Sigmoid colon (tissue), 7 donors: Measurements from ENCODE around the gene PTPRU. TPM values are rescaled to one million over a fixed set of nuclear protein-coding genes. Genes with fewer than 3 reads are reported as not detected.
"Not testable (repeated sequence)": the region's sequence is repeated elsewhere in the genome, so short reads cannot be mapped to it uniquely, and the experiment has no call there.

Experiments used
- DNase-seq: peaks from one replicate; pipeline ENCODE4 v3.0.0-alpha.2; 2019
- H3K27ac ChIP-seq, 4 donors: fragments of 200-600 bp; sonication (generic); one replicate each; pipeline ENCODE4 v1.5.1; 2016 to 2019; ENCODE audit warnings: mild to moderate bottlenecking in 1 of 4
- H3K27me3 ChIP-seq, 3 donors: fragments of 200-600 bp; sonication (generic); one replicate each; pipeline ENCODE4 v1.5.1; 2019; ENCODE audit warnings: mild to moderate bottlenecking in 1 of 3
- H3K36me3 ChIP-seq, 4 donors: fragments of 200-600 bp; sonication (generic); one replicate each; pipeline ENCODE4 v1.5.1; 2016 to 2019
- H3K4me1 ChIP-seq, 4 donors: fragments of 200-600 bp; sonication (generic); one replicate each; pipeline ENCODE4 v1.5.1; 2017 to 2019
- H3K4me3 ChIP-seq, 4 donors: fragments of 200-600 bp; sonication (generic); one replicate each; pipeline ENCODE4 v1.5.1; 2017 to 2019; ENCODE audit warnings: mild to moderate bottlenecking in 2 of 4, moderate library complexity in 1 of 4
- H3K9me3 ChIP-seq, 4 donors: fragments of 200-600 bp in 3 of 4; sonication (generic) in 3 of 4; one replicate each; pipeline versions ENCODE4 v1.5.1 to v1.6.1; 2013 to 2019
- CTCF ChIP-seq, 4 experiments: fragments of 450-650 bp in 3 of 4; fragments of 200-600 bp in 1 of 4; IDR thresholded peaks; one replicate each; pipeline ENCODE4 v1.5.1; 2016 to 2019; ENCODE audit warnings: antibody characterized with exemption in 4 of 4, mild to moderate bottlenecking in 3 of 4, moderate library complexity in 2 of 4
- EP300 ChIP-seq, 4 donors: sonication (generic); formaldehyde crosslinking; IDR thresholded peaks; one replicate each; pipeline ENCODE4 v1.6.1; 2017; ENCODE audit warnings: antibody characterized with exemption in 4 of 4
- POLR2A ChIP-seq, 2 donors: fragments of 450-650 bp; IDR thresholded peaks; one replicate each; pipeline ENCODE4 v1.6.1; 2016; ENCODE audit warnings: antibody characterized with exemption in 2 of 2, mild to moderate bottlenecking in 2 of 2, moderate library complexity in 2 of 2
- POLR2AphosphoS5 ChIP-seq, 4 donors: sonication (generic); formaldehyde crosslinking; IDR thresholded peaks; one replicate each; pipeline ENCODE4 v1.6.1; 2017; ENCODE audit warnings: antibody characterized with exemption in 4 of 4
- WGBS, 2 donors: extraction: QIAGEN DNeasy Blood & Tissue Kit; methylation state at CpG; one replicate each; pipeline ENCODE4 v1.1.7; 2013; 5-methylcytosine and 5-hydroxymethylcytosine counted together
- intact Hi-C: fragments of 100-400 bp; cut with DNase I; formaldehyde crosslinking; loops from one replicate; pipeline ENCODE4 v1.15.1; 2023
- polyA plus RNA-seq, 3 donors: library from polyadenylated mRNA; stranded (reverse); fragments of 200-250 nt; gene quantifications; one replicate each; pipeline ENCODE4 v1.2.3, GENCODE V29; 2013
- total RNA-seq, 4 donors: library from RNA; depleted of rRNA; stranded (reverse); fragments of >200 nt; gene quantifications; one replicate each; pipeline ENCODE4 v1.1.0, GENCODE V29; 2016
- donor health status: healthy with polysubstance abuse.
- donor health status: Bipolar disorder and iron deficiency.
- donor health status: healthy.

The PTPRU gene
- total and polyA plus RNA-seq, 7 donors, result 0.92 to 35.7 (median 8.2) TPM

- intact Hi-C loops, result no loop called here
- WGBS, 2 donors, result 93% methylated on average over 24 of the region's 24 CpGs
- TF ChIP-seq POLR2A (IDR thresholded peaks at IDR 0.05) (no peak), EP300 (IDR thresholded peaks at IDR 0.05) (no peak)
- no peaks in the 10 kb centered on the region for H3K4me1 ChIP-seq
- H3K27me3 ChIP-seq, result no peaks in the 10 kb centered on the region
- no peaks in the 10 kb centered on the region for H3K9me3 ChIP-seq
- peaks cover 0 to 18% (median 0%) of the 10 kb centered on the region in 4 donors for H3K36me3 ChIP-seq
- H3K27ac ChIP-seq, result no peak overlapping the region
- H3K4me3 ChIP-seq, result no peak overlapping the region
- peak; percentile 37 for DNase-seq
These were observed 76.4 kb downstream of the PTPRU start for GRCh38 chr1:29312469-29313461.

DNA sequence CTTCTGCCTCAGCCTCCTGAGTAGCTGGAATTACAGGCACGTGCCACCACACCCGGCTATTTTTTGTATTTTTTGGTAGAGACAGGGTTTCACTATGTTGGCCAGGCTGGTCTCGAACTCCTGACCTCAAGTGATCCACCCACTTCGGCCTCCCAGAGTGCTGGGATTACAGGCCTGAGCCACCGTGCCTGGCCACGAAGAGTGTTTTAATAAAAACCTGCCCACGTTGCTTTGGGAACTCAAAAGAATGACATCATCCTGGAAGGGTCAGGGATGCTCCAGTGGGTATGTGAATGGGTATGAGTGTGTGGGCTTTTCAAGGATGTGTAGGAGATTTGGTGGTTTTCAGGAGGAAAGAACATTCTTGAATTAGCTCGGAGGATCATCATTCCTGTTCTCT is 78.4 kb downstream of the PTPRU start:
- WGBS, 2 donors, result 89% methylated on average over 8 of the region's 8 CpGs
- H3K4me1 ChIP-seq, H3K27ac ChIP-seq, H3K27me3 ChIP-seq, H3K4me3 ChIP-seq, intact Hi-C loops, H3K9me3 ChIP-seq: not testable (repeated sequence)
- peaks cover 0 to 20% (median 0%) of the 10 kb centered on the region in 4 donors for H3K36me3 ChIP-seq
- DNase-seq, result peak; percentile 18

- Histone ChIP-seq H3K27ac (no peak overlapping the region), H3K36me3 (peaks cover 0 to 20% (median 0%) of the 10 kb centered on the region in 4 donors), H3K27me3 (no peaks in the 10 kb centered on the region), H3K9me3 (no peaks in the 10 kb centered on the region), H3K4me1 (no peaks in the 10 kb centered on the region), H3K4me3 (no peak overlapping the region)
- 94 to 95% methylated on average over 15 of the region's 15 CpGs for WGBS, 2 donors
- no peak for TF ChIP-seq CTCF (IDR thresholded peaks at IDR 0.05)
- no peak for TF ChIP-seq POLR2AphosphoS5 (IDR thresholded peaks at IDR 0.05)
- TF ChIP-seq POLR2A (IDR thresholded peaks at IDR 0.05), result no peak
- no peak for TF ChIP-seq EP300 (IDR thresholded peaks at IDR 0.05)
- DNase-seq, result peak; percentile 45
- intact Hi-C loops, result no loop called here
These were observed 78.9 kb downstream of the PTPRU start for GRCh38 chr1:29315262-29315661.

GRCh38 chr1:29315876-29316275 is 79.6 kb downstream of the PTPRU start:
- 94 to 96% methylated on average over 4 of the region's 4 CpGs for WGBS, 2 donors
- no peak for DNase-seq
- no peak overlapping the region for H3K4me3 ChIP-seq
- TF ChIP-seq POLR2A (IDR thresholded peaks at IDR 0.05) (no peak), POLR2AphosphoS5 (IDR thresholded peaks at IDR 0.05) (no peak), CTCF (IDR thresholded peaks at IDR 0.05) (no peak), EP300 (IDR thresholded peaks at IDR 0.05) (no peak)
- peaks cover 0 to 20% (median 0%) of the 10 kb centered on the region in 4 donors for H3K36me3 ChIP-seq
- intact Hi-C loops, result no loop called here
- H3K27ac ChIP-seq, result no peak overlapping the region
- no peaks in the 10 kb centered on the region for H3K4me1 ChIP-seq
- no peaks in the 10 kb centered on the region for H3K9me3 ChIP-seq
- no peaks in the 10 kb centered on the region for H3K27me3 ChIP-seq

- DNase-seq, result no peak
- Histone ChIP-seq H3K27ac (no peak overlapping the region), H3K4me1 (no peaks in the 10 kb centered on the region), H3K4me3 (no peak overlapping the region), H3K9me3 (no peaks in the 10 kb centered on the region), H3K27me3 (no peaks in the 10 kb centered on the region), H3K36me3 (peaks cover 0 to 20% (median 0%) of the 10 kb centered on the region in 4 donors)
- TF ChIP-seq CTCF (IDR thresholded peaks at IDR 0.05), result no peak
- no peak for TF ChIP-seq EP300 (IDR thresholded peaks at IDR 0.05)
- no peak for TF ChIP-seq POLR2AphosphoS5 (IDR thresholded peaks at IDR 0.05)
- TF ChIP-seq POLR2A (IDR thresholded peaks at IDR 0.05), result no peak
- 91% methylated on average over 30 of the region's 30 CpGs for WGBS, 2 donors
- intact Hi-C loops, result no loop called here
These were observed 81.0 kb downstream of the PTPRU start for GRCh38 chr1:29317063-29317915.
